Natural killer cell (primary cell): ENCODE results near the gene RHOBTB1. TPM values are rescaled to one million over a fixed set of nuclear protein-coding genes. Genes with fewer than 3 reads are reported as not detected.

Experiments
- ATAC-seq, 3 donors: fragments of 150-1000 bp in 2 of 3; fragments of 200-7000 bp in 1 of 3; cut with Tn5 transposase; 1 replicate in 1 of 3; 2 replicates in 2 of 3; pipeline ENCODE4 v1.10.0; 2021; ENCODE audit warnings: mild to moderate bottlenecking in 2 of 3, moderate library complexity in 2 of 3
- DNase-seq, 2 donors: peaks; one replicate each; pipeline versions ENCODE4 v3.0.0 to v3.0.0-alpha.2; 2013 to 2021; ENCODE audit warnings: mixed read lengths in 1 of 2
- H3K27ac ChIP-seq: one replicate; pipeline ENCODE4 v1.5.1; 2013; ENCODE audit warnings: mild to moderate bottlenecking, low read length
- H3K27me3 ChIP-seq: one replicate; pipeline ENCODE4 v1.6.1; 2013; ENCODE audit warnings: low read length; ENCODE audit not compliant: control insufficient read depth, insufficient read depth
- H3K36me3 ChIP-seq: one replicate; pipeline ENCODE4 v1.6.1; 2013; ENCODE audit warnings: low read length; ENCODE audit not compliant: control insufficient read depth, insufficient read depth
- H3K4me1 ChIP-seq: one replicate; pipeline ENCODE4 v1.6.1; 2013; ENCODE audit warnings: low read length; ENCODE audit not compliant: control insufficient read depth, insufficient read depth
- H3K4me3 ChIP-seq: one replicate; pipeline ENCODE4 v1.5.1; 2013; ENCODE audit warnings: low read length
- H3K9me3 ChIP-seq: one replicate; pipeline ENCODE4 v1.6.1; 2013; ENCODE audit warnings: low read length; ENCODE audit not compliant: control insufficient read depth, insufficient read depth
- H3K27ac Mint-ChIP-seq, 2 donors: one replicate each; pipeline ENCODE4 v1.8.0; 2022; ENCODE audit warnings: mild to moderate bottlenecking in 2 of 2, mixed read lengths in 2 of 2, moderate library complexity in 1 of 2
- H3K27me3 Mint-ChIP-seq, 2 donors: one replicate each; pipeline ENCODE4 v1.8.0; 2022; ENCODE audit warnings: low read depth in 2 of 2, mixed read lengths in 2 of 2
- H3K36me3 Mint-ChIP-seq: one replicate; pipeline ENCODE4 v1.8.0; 2022; ENCODE audit warnings: mixed read lengths
- H3K4me1 Mint-ChIP-seq, 2 donors: one replicate each; pipeline ENCODE4 v1.8.0; 2022; ENCODE audit warnings: mixed read lengths in 2 of 2
- H3K4me3 Mint-ChIP-seq: one replicate; pipeline ENCODE4 v1.8.0; 2022; ENCODE audit warnings: mild to moderate bottlenecking, moderate library complexity, mixed read lengths
- H3K9me3 Mint-ChIP-seq, 2 donors: one replicate each; pipeline ENCODE4 v1.8.0; 2022; ENCODE audit warnings: mixed read lengths in 2 of 2
- CTCF ChIP-seq: fragments of 200-600 bp; IDR thresholded peaks from one replicate; pipeline ENCODE4 v1.8.0; 2022; ENCODE audit warnings: antibody characterized with exemption
- WGBS: methylation state at CpG from one replicate; pipeline ENCODE4 v1.1.7; 2013; ENCODE audit warnings: missing lambda C conversion rate; ENCODE audit not compliant: insufficient coverage; 5-methylcytosine and 5-hydroxymethylcytosine counted together
- intact Hi-C: fragments of 100-400 bp; cut with micrococcal nuclease; formaldehyde crosslinking; loops from one replicate; pipeline ENCODE4 v1.14.2; 2022
- total RNA-seq, 4 donors: library from RNA; stranded (reverse); fragments of 120-200 nt in 1 of 4; gene quantifications; one replicate each; pipeline versions ENCODE4 v1.2.3 to v1.2.4, GENCODE V29; 2013 to 2022

RHOBTB1 gene
- total RNA-seq, 3 donors from 2014 or later (not counting 1 experiment from before 2014, with no cell fraction given), result 0.97 to 1.9 (median 1.1) TPM

GRCh38 chr10:60896810-60897209, 47.2 kb downstream of the RHOBTB1 start:
- no peaks in the 10 kb centered on the region for H3K4me1 Mint-ChIP-seq
- H3K9me3 ChIP-seq, result no peaks in the 10 kb centered on the region
- WGBS, result 81% methylated on average over 1 of the region's 2 CpGs
- H3K4me3 ChIP-seq, result no peak overlapping the region
- no peaks in the 10 kb centered on the region for H3K4me1 ChIP-seq
- no peak overlapping the region for H3K27ac ChIP-seq
- H3K27ac Mint-ChIP-seq, result no peak overlapping the region
- peaks cover 0 to 6% of the 10 kb centered on the region in 2 donors for H3K27me3 Mint-ChIP-seq
- ATAC-seq (no peak), DNase-seq (no peak)
- H3K9me3 Mint-ChIP-seq, result no peaks in the 10 kb centered on the region
- no peak overlapping the region for H3K4me3 Mint-ChIP-seq
- no peaks in the 10 kb centered on the region for H3K36me3 ChIP-seq
- H3K27me3 ChIP-seq, result no peaks in the 10 kb centered on the region
- no peaks in the 10 kb centered on the region for H3K36me3 Mint-ChIP-seq
- no peak for TF ChIP-seq CTCF
- intact Hi-C loops, result no loop called here

GRCh38 chr10:60896033-60896432, 48.0 kb downstream of the RHOBTB1 start:
- Histone ChIP-seq H3K9me3 (no peaks in the 10 kb centered on the region), H3K36me3 (no peaks in the 10 kb centered on the region), H3K4me3 (no peak overlapping the region), H3K4me1 (no peaks in the 10 kb centered on the region), H3K27ac (no peak overlapping the region), H3K27me3 (no peaks in the 10 kb centered on the region)
- Mint-ChIP-seq H3K4me3 (no peak overlapping the region), H3K27ac (no peak overlapping the region), H3K4me1 (no peaks in the 10 kb centered on the region), H3K9me3 (no peaks in the 10 kb centered on the region), H3K36me3 (no peaks in the 10 kb centered on the region), H3K27me3 (peaks cover 0 to 6% of the 10 kb centered on the region in 2 donors)
- TF ChIP-seq CTCF, result no peak
- intact Hi-C loops, result no loop called here
- DNase-seq, result no peak
- ATAC-seq, result no peak

- H3K4me1 ChIP-seq, result no peaks in the 10 kb centered on the region
- no peak overlapping the region for H3K4me3 ChIP-seq
- ATAC-seq (no peak), DNase-seq (no peak)
- no peaks in the 10 kb centered on the region for H3K36me3 ChIP-seq
- H3K9me3 ChIP-seq, result no peaks in the 10 kb centered on the region
- no peak overlapping the region for H3K27ac ChIP-seq
- intact Hi-C loops, result no loop called here
- no peaks in the 10 kb centered on the region for H3K9me3 Mint-ChIP-seq
- no peak overlapping the region for H3K27ac Mint-ChIP-seq
- H3K4me3 Mint-ChIP-seq, result no peak overlapping the region
- peaks cover 0 to 6% of the 10 kb centered on the region in 2 donors for H3K27me3 Mint-ChIP-seq
- no peaks in the 10 kb centered on the region for H3K36me3 Mint-ChIP-seq
- H3K4me1 Mint-ChIP-seq, result no peaks in the 10 kb centered on the region
- H3K27me3 ChIP-seq, result no peaks in the 10 kb centered on the region
- no peak for TF ChIP-seq CTCF
These were observed 49.2 kb downstream of the RHOBTB1 start for GRCh38 chr10:60894786-60895185.

- 90% methylated on average over 2 of the region's 3 CpGs for WGBS
These were observed 50.8 kb downstream of the RHOBTB1 start for GRCh38 chr10:60893231-60893630.

More at GRCh38 chr10:60893231-60893630, 50.8 kb downstream of the RHOBTB1 start:
- H3K4me3 ChIP-seq, result no peak overlapping the region
- intact Hi-C loops, result no loop called here
- no peaks in the 10 kb centered on the region for H3K27me3 ChIP-seq
- no peak for ATAC-seq
- Mint-ChIP-seq H3K36me3 (no peaks in the 10 kb centered on the region), H3K27ac (no peak overlapping the region), H3K9me3 (no peaks in the 10 kb centered on the region), H3K4me1 (no peaks in the 10 kb centered on the region), H3K4me3 (no peak overlapping the region), H3K27me3 (peaks cover 0 to 6% of the 10 kb centered on the region in 2 donors)
- no peaks in the 10 kb centered on the region for H3K9me3 ChIP-seq
- no peak for TF ChIP-seq CTCF
- H3K4me1 ChIP-seq, result no peaks in the 10 kb centered on the region
- H3K36me3 ChIP-seq, result no peaks in the 10 kb centered on the region
- DNase-seq, result no peak
- H3K27ac ChIP-seq, result no peak overlapping the region
